ENCODE results near the gene KCNQ1. TPM values are rescaled to one million over a fixed set of nuclear protein-coding genes. Genes with fewer than 3 reads are reported as not detected.

KCNQ1 gene
- polyA plus RNA-seq, 1 of the 3 experiments (the other 2 are of a cell fraction) = 0.05 TPM

- CTCF ChIA-PET = interaction anchor here (1.3 to 8.5 kb wide), 4 partner anchors 25 to 243 kb away, joined by 3 to 96 read pairs (median 38); partner anchors contain the start of gene CDKN1C
- Histone ChIP-seq H3K27ac (ENCODE audit: low read depth in 2 of 2, low read length in 1 of 2) (no peak overlapping the region; a peak in 1 of 4 replicates), H3K9me3 (no peaks in the 10 kb centered on the region), H3K4me2 (no peak overlapping the region), H3K9me2 (no peaks in the 10 kb centered on the region), H3K27me3 (ENCODE audit: insufficient read depth) (no peaks in the 10 kb centered on the region), H2AFZ (ENCODE audit: low read depth) (no peak overlapping the region), H4K20me1 (ENCODE audit: insufficient read depth) (no peaks in the 10 kb centered on the region), H3F3A (replicated peaks; ENCODE audit: insufficient read depth) (no peaks in the 10 kb centered on the region), H3K36me3 (replicated peaks in 1 of 2; ENCODE audit: control insufficient read depth in 1 of 2, insufficient read depth in 2 of 2, low read length in 1 of 2) (no peaks in the 10 kb centered on the region), H3K4me1 (ENCODE audit: control insufficient read depth in 1 of 2, insufficient read depth in 2 of 2, low read depth in 1 of 2, low read length in 1 of 2) (peaks cover 10 to 70% of the 10 kb centered on the region in 2 experiments; a peak in 3 of 4 replicates), H3K79me2 (ENCODE audit: insufficient read depth) (no peaks in the 10 kb centered on the region), H3K9ac (no peak overlapping the region), H3K4me3 (ENCODE audit: low read depth in 2 of 2, low read length in 1 of 2) (no peak overlapping the region)
- no peak for TF ChIP-seq GABPA (IDR thresholded peaks at IDR 0.05; ENCODE audit: low read depth)
- TF ChIP-seq TEAD4 (IDR thresholded peaks at IDR 0.05; ENCODE audit: borderline replicate concordance, insufficient read depth) = no peak
- no peak for TF ChIP-seq FOSL2 (IDR thresholded peaks at IDR 0.05; ENCODE audit: borderline replicate concordance, low read depth)
- 80% methylated on average over 1 of the region's 5 CpGs for WGBS (ENCODE audit: low lambda C conversion rate)
- POLR2A ChIA-PET = interaction anchor here (1.5 kb wide), 1 partner anchor 70 kb away, joined by 3 read pairs; no protein-coding TSS in a partner anchor
- DNase-seq = no peak
These were observed 330.3 kb downstream of the KCNQ1 start for GRCh38 chr11:2775083-2775625.

GRCh38 chr11:2775626-2776350 is 331.0 kb downstream of the KCNQ1 start:
- Histone ChIP-seq H2AFZ (ENCODE audit: low read depth) (no peak overlapping the region), H3K36me3 (replicated peaks in 1 of 2; ENCODE audit: control insufficient read depth in 1 of 2, insufficient read depth in 2 of 2, low read length in 1 of 2) (no peaks in the 10 kb centered on the region), H3K27ac (ENCODE audit: low read depth in 2 of 2, low read length in 1 of 2) (peak overlapping the region in 1 of 2 experiments; percentile 99; a peak in 1 of 4 replicates), H3K4me2 (no peak overlapping the region), H3F3A (replicated peaks; ENCODE audit: insufficient read depth) (no peaks in the 10 kb centered on the region), H3K79me2 (ENCODE audit: insufficient read depth) (no peaks in the 10 kb centered on the region), H3K9me3 (no peaks in the 10 kb centered on the region), H3K27me3 (ENCODE audit: insufficient read depth) (no peaks in the 10 kb centered on the region), H3K9me2 (no peaks in the 10 kb centered on the region), H3K4me1 (ENCODE audit: control insufficient read depth in 1 of 2, insufficient read depth in 2 of 2, low read depth in 1 of 2, low read length in 1 of 2) (peaks cover 10 to 74% of the 10 kb centered on the region in 2 experiments; a peak in 3 of 4 replicates), H3K9ac (no peak overlapping the region), H4K20me1 (ENCODE audit: insufficient read depth) (no peaks in the 10 kb centered on the region), H3K4me3 (ENCODE audit: low read depth in 2 of 2, low read length in 1 of 2) (no peak overlapping the region)
- 87% methylated on average over 26 of the region's 29 CpGs for WGBS (ENCODE audit: low lambda C conversion rate)
- ChIA-PET POLR2A (interaction anchor here (0.6 to 1.5 kb wide), 2 partner anchors 37 to 71 kb away, joined by 3 read pairs; no protein-coding TSS in a partner anchor), CTCF (interaction anchor here (1.3 to 8.5 kb wide), 4 partner anchors 25 to 244 kb away, joined by 3 to 96 read pairs (median 38); partner anchors contain the start of gene CDKN1C)
- TF ChIP-seq ZBTB33 (IDR thresholded peaks at IDR 0.05; ENCODE audit: borderline replicate concordance, low read depth) = no peak
- TF ChIP-seq MXI1 (IDR thresholded peaks at IDR 0.05; ENCODE audit: low read depth, low read length) = no peak
- TF ChIP-seq RAD21 (IDR thresholded peaks at IDR 0.05; ENCODE audit: low read length) = no peak
- no peak for TF ChIP-seq MEF2A (IDR thresholded peaks at IDR 0.05; ENCODE audit: borderline replicate concordance, low read depth)
- no peak for TF ChIP-seq EP300 (IDR thresholded peaks at IDR 0.05; ENCODE audit: borderline replicate concordance in 1 of 2, low read depth in 1 of 2, low read length in 1 of 2)
- TF ChIP-seq RCOR1 (IDR thresholded peaks at IDR 0.05; ENCODE audit: low read length) = no peak
- no peak for DNase-seq

Data from SK-N-SH (cell line).